ENCODE measurements around the gene AKR1C2.
"Not testable (repeated sequence)": the region's sequence is repeated elsewhere in the genome, so short reads cannot be mapped to it uniquely, and the experiment has no call there.

The AKR1C2 gene

DNA sequence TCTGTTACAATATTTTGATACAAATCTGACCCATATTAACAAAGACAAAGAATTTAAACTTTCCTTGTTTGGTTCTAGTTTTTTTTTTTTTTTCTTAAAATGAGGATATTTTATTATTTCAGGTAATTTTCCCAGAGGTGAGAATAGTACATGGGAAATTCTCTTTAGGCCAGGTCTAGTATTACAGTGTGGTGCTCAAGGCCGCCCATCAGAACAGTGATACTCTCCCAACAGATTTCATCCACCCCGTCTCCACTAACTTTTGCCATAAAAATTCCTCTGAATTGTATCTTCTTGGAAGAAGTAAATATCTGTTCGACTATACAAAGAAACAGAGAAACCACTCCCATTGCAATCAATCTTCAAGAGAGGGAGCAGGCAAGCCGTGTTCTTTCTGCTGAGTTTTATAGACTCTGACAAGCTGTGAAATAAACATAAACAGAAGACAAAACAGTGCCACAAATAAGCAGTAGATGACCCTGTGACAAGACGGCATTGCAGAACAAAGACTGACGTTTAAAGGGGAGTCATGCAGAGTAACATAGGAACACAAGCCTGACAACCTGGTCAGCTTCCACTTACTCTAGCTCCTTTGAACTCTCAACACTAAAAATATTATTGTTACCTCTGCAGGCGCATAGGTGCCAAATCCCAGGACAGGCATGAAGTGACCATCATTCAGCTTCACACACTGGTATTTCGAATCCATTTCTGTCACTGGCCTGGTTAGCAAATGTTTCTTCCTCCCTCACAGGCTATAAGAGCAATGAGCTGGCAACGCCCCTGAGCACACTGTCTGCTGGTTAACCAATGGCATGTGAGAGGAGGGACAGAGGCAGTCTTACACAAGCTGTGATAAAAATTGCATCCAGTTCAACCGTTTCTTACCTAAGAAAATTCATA, at the start of gene AKR1C2:
AKR1C2 (minus strand) TSS at position 731 of the 903 bp plus-strand sequence; CDS start at position 709, 22 bp downstream.
- DNase-seq (ENCODE audit: low read depth), result peak; percentile 23
- H3K4me3 ChIP-seq (ENCODE audit: low read length), result peak within 1 kb of the TSS; percentile 40

DNA sequence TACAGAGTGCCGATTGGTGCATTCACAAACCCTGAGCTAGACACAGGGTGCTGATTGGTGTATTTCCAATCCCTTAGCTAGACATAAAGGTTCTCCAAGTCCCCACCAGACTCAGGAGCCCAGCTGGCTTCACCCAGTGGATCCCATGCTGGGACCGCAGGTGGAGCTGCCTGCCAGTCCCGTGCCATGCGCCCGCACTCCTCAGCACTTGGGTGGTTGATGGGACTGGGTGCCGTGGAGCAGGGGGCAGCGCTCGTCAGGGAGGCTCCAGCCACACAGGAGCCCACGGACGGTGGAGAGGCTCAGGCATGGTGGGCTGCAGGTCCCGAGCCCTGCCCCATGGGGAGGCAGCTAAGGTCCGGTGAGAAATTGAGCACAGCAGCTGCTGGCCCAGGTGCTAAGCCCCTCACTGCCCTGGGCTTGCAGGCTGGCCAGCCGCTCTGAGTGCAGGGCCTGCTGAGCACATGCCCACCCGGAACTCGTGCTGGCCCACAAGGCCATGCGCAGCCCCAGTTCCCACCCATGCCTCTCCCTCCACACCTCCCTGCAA, 49.4 kb upstream of the AKR1C2 start:
- not testable (repeated sequence) for DNase-seq (ENCODE audit: low read depth); H3K4me3 ChIP-seq (ENCODE audit: low read length)

DNA sequence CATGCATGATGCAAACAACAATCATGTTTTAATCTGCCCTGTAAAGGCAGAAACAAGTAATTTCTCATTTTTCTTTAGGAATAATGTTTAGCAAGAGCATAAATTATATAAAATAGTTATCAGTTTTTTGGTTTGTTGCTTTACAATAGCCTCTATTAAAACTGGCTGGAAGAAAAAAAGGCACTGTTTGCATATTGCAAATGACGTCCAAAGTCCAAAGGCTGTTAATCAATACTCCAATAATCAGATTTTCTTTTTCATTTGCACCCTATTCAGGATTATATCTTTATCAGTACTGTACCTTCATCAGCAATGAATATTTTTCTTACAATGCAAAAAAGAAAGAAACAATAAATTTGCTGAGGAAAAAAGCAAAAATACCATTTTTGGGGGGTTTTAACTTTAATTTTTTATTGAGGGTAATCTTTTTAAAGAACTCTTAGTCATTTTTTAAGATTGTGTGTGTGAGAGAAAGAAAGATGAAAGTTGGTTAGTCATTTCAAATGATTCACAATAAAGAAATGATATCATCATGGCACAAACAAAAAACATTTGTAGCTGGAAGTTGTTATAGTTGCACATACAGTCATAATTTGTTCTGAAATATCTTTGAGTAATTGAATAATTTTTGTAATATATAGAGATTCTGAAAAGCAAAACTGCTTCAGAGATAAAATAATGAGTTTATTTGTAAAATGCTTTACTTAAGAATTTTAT, 44.4 kb upstream of the AKR1C2 start:
- H3K4me3 ChIP-seq (ENCODE audit: low read length), result no peak overlapping the region
- TF ChIP-seq, protein P1, sequence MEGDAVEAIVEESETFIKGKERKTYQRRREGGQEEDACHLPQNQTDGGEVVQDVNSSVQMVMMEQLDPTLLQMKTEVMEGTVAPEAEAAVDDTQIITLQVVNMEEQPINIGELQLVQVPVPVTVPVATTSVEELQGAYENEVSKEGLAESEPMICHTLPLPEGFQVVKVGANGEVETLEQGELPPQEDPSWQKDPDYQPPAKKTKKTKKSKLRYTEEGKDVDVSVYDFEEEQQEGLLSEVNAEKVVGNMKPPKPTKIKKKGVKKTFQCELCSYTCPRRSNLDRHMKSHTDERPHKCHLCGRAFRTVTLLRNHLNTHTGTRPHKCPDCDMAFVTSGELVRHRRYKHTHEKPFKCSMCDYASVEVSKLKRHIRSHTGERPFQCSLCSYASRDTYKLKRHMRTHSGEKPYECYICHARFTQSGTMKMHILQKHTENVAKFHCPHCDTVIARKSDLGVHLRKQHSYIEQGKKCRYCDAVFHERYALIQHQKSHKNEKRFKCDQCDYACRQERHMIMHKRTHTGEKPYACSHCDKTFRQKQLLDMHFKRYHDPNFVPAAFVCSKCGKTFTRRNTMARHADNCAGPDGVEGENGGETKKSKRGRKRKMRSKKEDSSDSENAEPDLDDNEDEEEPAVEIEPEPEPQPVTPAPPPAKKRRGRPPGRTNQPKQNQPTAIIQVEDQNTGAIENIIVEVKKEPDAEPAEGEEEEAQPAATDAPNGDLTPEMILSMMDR (conservative IDR thresholded peaks at IDR 0.05; ENCODE audit: low read length), result no peak
- peak; percentile 47 for DNase-seq (ENCODE audit: low read depth)

DNA sequence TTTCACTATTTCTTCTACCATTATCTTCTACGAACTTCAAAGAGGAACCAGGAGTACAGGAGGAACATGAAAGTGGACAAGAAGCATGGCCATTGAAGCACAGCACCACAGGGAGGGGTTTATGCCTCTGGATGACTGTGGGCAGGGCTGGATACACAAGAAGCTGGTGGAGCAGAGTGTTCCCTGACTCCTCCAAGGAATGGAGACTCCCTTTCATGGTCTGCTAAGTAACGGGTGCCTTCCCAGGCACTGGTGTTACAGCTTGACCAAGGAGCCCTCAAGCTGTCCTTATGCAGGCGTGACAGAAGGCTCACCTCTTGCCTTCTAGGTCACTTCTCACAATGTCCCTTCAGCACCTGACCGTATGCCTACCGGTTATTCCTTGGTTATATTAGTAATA, 43.4 kb upstream of the AKR1C2 start:
- H3K4me3 ChIP-seq (ENCODE audit: low read length); DNase-seq (ENCODE audit: low read depth): not testable (repeated sequence)

DNA sequence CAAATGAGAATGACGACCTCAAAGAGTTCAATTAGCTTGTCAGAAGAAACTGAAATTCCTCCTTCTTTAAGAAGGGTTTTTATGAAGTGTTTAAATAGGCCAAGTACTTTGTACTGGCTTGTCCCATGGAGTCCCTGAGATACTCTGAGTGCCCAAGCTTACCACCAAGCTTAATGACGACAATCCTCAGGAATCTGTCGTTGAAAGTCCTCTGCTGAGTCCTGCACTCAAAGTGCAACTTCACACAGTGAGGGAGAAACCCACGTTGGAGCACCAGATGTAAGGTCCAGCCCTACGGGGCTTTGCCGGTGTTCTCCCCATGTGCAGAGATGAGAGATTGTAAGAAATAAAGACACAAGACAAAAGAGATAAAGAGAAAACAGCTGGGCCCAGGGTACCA, 42.8 kb upstream of the AKR1C2 start:
- TF ChIP-seq, protein P1 (conservative IDR thresholded peaks at IDR 0.05; ENCODE audit: low read length), result no peak
- no peak overlapping the region for H3K4me3 ChIP-seq (ENCODE audit: low read length)
- no peak for DNase-seq (ENCODE audit: low read depth)

DNA sequence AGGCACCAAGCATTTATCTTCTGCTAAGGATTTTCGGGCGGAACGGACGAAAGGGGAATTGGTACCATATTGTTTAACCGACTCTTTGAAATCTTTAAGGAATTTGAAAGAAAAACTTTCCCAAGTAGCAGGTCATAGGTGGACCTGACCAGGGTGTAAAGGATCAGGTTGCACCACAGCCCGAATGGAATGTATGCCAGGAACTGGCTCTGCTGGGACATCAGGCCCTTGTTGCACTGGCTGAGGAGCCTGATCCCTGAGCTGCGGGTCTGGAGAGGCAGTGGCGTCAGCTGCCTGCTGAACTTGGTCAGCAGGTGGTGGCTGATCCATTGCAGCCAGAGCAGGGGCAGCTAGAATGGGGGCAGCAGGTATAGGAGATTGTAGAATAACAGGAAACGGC, 41.4 kb upstream of the AKR1C2 start:
- TF ChIP-seq, protein P1 (conservative IDR thresholded peaks at IDR 0.05; ENCODE audit: low read length), result no peak
- no peak overlapping the region for H3K4me3 ChIP-seq (ENCODE audit: low read length)
- DNase-seq (ENCODE audit: low read depth), result no peak

DNA sequence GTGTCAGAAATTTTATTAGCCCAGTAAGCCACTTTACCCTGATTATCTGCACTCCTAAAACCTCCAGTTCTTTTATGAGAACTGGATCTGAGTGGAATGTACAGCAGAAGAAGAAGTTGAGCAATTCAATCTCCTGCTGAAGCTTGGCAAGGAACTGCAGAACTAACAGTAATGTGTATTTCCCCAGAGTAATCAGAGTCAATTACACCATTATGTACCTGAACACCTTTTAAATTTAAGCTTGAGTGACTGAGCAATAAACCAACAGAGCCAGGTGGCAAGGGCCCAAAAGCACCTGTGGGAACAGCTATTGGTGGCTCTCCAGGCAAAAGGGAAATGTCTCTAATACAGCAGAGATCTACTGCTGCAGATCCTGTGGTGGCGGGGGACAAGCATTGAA, 40.1 kb upstream of the AKR1C2 start:
- TF ChIP-seq, protein P1 (conservative IDR thresholded peaks at IDR 0.05; ENCODE audit: low read length), result no peak
- H3K4me3 ChIP-seq (ENCODE audit: low read length), result no peak overlapping the region
- peak; percentile 53 for DNase-seq (ENCODE audit: low read depth)

DNA sequence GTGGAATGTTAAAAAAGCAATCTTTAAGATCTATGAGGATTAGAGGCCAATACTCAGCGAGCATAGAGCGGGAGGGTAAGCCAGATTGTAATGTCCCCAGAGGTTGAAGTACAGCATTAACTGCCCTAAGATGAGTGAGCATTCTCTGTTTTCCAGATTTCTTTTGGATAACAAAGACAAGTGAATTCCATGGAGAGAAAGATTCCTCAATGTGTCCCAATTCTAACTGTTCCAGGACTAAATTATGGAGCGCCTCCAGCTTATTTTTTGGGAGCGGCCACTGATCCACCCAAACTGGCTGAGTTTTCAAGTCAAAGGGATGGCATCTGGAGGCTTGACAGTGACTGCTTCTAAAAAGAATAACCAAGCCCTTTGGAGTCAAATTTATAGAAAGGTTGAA, 39.3 kb upstream of the AKR1C2 start:
- no peak for DNase-seq (ENCODE audit: low read depth)
- TF ChIP-seq, protein P1 (conservative IDR thresholded peaks at IDR 0.05; ENCODE audit: low read length), result no peak
- H3K4me3 ChIP-seq (ENCODE audit: low read length), result no peak overlapping the region
